COR-L47 (cell line): ENCODE data around the gene GPHN.
"Not testable (repeated sequence)": the region's sequence is repeated elsewhere in the genome, so short reads cannot be mapped to it uniquely, and the experiment has no call there.

Experiments used
- DNase-seq: peaks from one replicate; lab custom pipeline; 2025; lab: John Stamatoyannopoulos, UW

GPHN gene

DNA sequence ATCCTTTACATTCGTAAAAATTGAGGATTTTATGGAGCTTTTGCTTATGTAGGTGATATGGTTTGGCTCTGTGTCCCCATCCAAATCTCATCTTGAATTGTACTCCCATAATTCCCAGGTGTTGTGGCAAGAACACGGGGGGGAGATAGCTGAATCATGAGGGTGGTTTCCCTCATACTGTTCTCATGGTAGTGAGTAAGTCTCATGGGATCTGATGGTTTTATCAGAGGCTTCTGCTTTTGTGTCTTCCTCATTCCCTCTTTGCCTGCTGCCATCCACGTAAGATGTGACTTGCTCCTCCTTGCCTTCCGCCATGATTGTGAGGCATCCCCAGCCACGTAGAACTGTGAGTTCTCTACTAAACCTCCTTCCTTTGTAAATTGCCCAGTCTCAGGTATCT, 5.1 kb upstream of the GPHN start:
- not testable (repeated sequence) for DNase-seq

DNA sequence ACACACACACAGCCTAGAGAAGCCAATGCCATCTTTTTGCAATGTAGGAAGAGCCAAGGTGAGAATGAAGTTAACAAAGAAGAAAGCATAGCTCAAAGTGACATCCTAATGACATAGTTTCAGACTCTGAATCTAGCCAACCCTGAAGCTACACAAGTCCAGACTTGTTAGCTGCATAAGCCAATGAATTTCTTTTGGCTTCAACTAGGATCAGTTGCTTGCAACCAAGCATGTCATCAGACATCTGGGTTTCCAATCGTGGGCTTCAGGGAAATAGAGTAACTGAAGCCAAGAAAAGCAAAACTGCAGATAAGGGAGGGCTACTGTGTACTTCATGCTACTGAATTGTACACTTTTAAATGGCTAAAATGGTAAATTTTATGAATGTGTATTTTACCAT, 4.4 kb upstream of the GPHN start:
- DNase-seq = no peak

DNA sequence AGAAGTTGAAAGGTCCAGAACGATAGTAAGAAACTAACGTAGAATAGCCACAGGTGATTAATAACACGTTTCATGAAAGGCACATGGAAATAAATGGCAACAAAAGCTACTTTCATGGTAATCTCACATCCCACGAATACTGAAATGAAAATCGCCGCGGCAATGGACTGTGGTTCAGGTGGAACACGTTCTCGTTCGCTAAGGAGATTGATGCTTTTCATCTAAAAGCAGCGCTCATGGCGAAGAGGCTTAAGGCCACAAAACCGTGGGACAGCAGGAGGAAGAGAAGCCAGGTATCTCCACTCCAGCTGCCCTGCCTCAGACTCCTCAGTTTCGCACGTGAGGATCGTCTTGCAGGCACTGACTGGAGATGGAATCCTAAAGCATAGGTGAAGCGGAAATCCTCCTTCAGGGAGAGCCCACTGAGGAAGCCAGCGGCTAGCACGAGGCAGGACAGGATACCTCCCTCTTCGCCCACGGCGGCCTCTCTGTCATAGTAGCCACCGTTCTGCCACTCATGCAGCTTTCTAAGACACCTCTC, 696 bp upstream of the GPHN start:
- DNase-seq = no peak

DNA sequence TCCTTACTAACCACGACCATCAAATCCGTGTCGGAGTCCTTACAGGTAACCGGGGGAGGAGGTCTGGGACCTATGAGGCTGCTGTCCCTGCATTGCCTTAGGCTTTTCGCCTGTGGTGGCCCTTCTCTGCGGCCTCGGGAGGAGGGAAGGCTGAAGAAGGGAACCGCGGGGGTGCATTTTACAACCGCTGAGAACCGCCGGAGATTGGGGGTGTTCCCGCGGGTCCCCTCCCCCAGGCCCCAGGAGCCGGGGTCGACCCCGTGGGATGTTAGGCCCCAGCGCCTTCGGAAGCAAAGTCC, 549 bp downstream of the GPHN start:
- no peak for DNase-seq

DNA sequence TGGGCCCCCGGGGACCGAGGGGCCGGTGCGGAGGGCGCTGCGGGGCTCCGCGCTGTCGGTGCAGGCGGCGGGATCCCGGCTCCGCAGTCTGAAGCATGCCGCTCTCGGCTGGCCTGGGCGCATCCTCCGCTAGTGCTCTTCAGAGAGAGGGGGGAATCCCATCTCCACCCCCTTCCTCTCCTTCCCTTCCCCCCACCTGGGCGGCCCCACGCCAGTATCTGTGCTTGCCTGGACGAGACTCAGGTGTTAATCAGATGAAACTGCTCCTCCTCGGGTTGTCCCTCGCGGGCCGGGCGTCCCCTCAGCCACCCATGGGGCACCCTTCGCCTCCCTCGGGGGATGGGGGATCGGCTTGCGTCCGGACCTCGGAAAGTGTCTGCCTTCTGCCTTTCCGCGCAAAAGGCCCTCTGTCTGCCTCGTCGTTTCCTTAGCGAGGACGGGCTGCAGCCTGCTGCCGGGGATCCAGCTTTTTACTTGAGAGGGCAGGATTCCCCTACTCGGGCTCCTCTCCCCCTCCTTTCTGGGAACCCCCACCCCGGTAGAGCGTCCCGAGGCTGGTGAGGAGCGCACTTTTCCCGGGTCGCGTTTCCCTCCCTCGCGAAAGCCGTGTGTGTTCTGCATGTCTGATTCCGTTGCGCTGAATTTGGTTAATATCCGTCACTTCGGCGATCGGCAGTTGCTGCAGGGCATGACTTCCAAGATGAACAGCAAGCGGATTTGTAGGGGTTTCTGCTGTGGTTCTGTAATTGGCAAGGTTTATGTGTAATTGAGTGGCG, 1.1 kb downstream of the GPHN start:
- DNase-seq = peak; percentile 50

DNA sequence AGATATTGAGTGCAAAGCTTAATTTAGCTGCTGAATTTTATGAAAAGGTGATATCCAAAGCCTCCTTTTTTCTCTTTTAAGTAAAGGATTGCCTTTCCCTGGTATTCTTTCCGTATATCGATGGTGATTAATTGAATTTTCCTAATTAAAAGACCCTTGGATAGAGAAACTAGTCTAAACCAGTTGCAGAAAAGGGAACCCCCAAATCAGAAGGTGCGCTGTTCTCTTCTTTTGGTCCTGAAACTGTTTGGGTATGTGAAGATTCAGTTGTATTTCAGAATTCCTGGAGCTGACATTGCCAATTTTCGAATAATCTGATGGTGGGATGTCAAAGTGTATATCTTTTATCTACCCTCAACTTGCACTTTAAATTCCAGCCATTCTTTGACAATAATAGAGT, 1.9 kb downstream of the GPHN start:
- DNase-seq = no peak

DNA sequence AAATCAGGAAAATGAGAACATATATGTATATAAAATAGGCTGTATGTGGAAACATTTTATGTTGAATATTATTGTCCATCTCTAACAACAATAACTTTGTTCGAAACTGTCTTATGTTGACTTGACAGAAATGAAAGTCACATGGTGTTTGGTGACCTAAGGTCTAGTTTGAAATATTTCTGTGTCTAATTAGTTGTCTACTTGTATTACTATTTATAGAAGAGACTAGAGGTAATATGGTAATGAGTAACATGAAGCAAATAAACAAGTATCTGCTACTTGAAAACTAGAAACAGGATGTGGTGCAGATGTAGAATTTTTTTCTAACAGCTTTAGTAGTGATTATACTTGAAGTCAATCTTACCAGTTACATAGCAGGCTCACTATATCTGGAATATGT, 3.9 kb downstream of the GPHN start:
- no peak for DNase-seq

DNA sequence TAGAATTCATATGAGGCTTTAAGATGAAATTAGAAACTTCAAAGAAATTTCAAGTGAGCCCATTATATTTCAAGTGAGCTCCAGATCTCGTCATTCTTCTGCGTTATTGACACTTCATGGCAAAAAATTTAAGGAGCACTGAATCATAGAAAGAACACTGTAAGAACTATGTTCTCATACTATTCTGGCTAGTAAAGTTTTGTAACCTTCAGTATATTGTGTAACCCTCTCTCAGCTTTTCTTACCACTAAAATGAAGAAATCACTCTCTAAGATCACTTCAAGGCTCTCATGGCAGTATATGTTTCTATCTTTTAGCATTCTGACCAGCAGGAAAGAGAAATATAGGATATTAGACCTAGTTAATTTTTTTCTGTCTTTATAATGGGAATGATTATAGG, 6.3 kb downstream of the GPHN start:
- no peak for DNase-seq

DNA sequence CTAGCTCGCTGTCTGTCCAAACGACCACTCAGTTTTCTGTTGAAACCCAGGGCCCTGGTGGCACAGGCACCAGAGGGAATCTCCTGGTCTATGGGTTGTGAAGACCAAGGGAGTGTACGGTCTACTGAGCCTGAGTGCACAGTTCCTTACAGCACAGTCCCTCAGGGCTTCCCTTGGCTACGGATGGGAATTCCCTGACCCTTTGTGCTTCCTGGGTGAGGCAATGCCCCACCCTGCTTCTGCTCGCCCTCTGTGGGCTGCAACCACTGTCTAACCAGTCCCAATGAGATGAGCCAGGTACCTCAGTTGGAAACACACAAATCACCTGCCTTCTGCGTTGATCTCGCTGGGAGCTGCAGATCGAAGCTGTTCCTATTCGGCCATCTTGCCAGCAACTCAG, 22.6 kb downstream of the GPHN start:
- no peak for DNase-seq

DNA sequence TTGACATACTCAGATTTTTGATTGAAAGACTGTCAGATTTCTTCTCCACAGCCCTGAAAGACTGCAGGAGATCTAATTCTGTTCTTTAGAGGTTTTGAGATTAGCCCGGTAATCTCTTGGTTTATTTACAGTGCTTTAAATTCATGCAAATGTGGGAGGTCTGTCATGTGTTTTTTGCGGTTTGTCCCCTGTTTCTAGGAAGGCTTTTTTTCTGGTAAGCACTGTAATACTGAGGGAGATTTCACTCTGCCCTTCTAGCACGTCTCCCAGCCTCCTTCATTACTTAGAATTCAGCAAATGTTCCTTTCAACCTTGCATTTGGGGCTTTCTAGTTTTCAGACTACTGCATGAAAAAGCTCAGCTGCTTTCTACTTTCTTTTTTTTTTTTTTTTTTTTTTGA, 31.1 kb downstream of the GPHN start:
- no peak for DNase-seq

DNA sequence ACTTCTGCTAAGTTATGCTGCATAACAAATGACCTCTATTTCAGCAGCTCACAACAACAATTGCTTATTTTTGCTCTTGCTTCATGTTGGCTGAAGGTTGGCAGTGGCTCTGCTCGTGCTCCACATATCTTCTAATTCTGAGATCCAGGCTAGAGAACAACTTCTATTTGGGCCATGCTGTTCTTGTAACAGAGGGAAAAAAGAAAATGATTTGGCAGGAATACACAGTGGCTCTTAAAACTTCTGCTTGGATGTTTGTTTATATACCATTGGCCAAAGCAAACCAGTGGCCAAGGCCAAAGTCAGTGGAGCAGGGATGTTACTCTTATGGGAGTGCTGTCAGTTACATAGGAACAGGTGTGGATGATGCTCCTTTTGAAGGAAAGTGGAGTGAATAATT, 32.1 kb downstream of the GPHN start:
- no peak for DNase-seq

DNA sequence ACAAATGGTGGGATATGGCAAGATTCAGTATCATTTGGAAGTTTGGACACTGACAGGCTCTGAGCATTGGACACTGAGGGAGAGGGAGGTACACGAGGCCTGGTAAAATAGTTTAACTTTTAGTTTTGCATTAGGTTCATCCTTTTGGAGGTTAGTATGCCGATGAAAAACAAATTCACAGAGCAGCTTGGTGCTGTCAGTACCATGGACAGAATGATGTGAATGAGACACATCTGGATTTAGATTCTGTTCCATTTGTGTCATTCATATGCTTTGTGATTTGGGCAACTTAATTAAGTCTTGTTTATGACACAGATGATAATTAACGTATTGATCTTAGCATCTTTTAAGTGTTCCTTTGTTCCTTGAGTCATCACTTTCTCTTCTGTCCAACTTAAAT, 33.7 kb downstream of the GPHN start:
- no peak for DNase-seq

DNA sequence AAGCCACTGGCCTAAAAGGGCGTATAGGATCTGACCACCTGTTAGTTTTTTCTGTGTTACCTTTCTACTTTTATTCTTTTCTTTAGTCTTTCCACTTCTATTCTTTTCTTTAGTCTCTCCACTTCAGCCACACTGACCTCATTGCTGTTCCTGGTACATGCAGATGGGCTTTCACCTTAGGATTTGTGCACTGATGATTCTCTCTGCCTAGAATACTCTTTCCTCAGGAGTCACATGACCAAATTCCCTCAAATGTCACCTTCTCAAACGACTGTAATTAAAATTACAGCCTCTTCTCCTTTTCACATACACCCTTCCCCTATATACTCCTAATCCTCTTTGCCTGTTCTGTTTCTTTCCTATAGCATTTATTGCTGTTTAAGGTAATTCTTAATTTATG, 36.0 kb downstream of the GPHN start:
- DNase-seq = no peak

DNA sequence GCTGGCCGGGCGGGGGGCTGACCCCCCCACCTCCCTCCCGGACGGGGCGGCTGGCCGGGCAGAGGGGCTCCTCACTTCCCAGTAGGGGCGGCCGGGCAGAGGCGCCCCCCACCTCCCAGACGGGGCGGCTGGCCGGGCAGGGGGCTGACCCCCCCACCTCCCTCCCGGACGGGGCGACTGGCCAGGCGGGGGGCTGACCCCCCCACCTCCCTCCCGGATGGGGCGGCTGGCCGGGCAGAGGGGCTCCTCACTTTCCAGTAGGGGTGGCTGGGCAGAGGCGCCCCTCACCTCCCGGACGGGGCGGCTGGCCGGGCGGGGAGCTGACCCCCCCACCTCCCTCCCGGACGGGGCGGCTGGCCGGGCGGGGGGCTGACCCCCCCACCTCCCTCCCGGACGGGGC, 37.2 kb downstream of the GPHN start:
- not testable (repeated sequence) for DNase-seq

DNA sequence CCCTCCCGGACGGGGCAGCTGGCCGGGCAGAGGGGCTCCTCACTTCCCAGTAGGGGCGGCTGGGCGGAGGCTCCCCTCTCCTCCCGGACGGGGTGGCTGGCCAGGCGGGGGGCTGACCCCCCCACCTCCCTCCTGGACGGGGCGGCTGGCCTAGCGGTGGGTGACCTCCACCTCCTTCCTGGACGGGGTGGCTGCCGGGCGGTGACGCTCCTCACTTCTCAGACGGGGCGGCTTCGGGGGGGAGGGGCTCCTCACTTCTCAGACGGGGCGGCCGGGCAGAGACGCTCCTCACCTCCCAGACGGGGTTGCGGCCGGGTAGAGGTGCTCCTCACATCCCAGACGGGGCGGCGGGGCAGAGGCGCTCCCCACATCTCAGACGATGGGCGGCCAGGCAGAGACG, 37.8 kb downstream of the GPHN start:
- not testable (repeated sequence) for DNase-seq

DNA sequence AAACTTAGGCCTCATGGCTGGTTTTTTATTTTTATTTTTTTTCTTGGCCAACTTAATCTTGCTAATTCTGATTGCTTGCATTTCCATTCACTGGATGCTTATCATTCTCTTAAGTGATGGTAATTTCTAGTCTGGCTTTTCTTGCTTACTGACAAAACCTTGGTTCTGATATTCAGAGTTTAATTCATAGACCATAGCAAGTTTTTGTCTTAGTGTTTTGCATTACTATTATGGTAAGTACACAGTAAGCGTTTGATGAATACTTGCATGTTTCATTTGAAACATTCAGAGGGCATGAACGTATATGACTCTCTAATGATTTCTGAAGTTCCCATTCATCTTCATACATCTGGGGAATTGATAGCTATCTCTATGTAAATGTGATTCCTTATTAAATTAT, 55.8 kb downstream of the GPHN start:
- no peak for DNase-seq

DNA sequence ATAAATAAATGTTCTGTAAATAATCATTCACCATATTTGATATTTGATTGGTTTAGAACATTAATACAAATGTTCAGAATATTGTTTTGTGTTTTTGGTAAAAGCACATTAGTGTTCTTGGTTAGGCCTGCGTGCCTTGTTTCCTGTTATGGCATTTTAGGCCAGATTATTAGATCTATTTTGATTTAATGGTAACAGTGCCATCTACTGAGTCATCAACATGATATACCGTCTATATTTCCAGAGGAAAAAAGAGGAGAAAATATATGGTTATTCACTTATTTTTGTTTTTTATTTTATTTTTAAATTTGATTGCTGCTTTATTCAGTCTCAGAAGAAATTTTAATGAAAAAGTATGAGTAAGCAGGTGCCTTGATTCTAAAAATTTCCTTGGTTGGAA, 60.3 kb downstream of the GPHN start:
- DNase-seq = no peak

DNA sequence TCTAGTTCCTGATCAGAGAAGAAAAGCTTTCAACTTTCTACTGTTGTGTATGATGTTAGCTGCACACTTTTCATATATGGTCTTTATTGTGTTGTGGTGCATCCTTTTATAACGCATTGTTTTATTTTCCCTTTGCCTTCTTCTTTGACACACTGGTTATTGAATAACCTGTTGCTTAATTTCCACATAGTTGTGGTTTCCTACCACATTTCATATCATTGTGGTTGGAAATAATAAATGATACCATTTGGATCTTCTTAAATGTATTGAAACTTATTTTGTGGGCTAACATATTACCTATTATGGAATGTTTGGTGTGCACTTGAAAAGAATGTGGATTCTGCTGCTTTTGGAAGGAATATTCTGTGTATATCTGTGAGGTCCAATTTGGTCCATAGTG, 64.9 kb downstream of the GPHN start:
- DNase-seq = no peak

DNA sequence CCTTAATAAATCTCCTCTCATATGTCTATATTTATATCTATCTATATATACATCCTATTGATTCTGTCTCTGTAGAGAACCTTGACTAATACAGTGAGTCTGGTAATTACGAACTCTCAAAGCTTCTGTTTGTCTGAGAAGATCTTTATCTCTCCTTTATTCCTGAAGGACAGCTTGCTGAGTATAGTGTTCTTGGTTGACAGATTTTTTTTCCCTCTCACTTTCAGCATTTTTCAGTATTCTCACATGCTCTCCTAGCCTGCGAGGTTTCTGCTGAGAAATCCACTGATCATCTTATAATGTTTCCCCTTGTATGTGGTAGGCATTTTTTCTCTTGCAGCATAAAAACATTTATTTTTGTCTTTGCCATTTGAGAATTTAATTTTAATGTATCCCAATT, 67.1 kb downstream of the GPHN start:
- DNase-seq = no peak

DNA sequence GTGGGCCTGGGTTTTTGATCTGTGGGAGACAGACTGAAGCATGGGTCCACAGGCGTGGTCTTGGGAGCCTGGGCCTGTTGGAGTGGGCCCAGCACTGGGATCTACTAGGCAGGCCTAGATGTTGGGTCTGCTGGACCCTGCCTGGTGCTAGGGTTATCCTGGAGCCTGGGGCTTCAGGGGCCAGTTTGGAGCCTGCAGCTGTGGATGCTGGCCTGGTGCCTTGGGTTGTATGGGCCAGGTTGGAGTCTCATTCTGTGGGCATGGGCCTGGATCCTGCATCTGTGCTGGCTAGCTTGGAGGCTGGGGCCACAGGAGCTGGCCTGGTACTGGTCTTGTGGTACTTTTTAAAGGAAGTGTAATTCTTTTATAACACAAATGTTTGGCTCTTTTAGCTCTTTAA, 68.0 kb downstream of the GPHN start:
- no peak for DNase-seq

DNA sequence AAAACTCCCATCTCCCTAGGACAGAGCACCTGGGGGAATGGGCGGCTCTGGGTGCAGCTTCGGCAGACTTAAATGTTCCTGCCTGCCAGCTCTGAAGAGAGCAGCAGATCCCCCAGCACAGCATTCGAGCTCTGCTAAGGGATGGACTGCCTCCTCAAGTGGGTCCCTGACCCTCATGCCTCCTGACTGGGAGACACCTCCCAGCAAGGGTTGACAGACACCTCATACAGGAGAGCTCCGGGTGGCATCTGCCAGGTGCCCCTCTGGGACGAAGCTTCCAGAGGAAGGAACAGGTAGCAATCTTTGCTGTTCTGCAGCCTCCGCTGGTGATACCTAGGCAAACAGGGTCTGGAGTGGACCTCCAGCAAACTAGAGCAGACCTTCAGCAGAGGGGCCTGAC, 79.8 kb downstream of the GPHN start:
- not testable (repeated sequence) for DNase-seq

DNA sequence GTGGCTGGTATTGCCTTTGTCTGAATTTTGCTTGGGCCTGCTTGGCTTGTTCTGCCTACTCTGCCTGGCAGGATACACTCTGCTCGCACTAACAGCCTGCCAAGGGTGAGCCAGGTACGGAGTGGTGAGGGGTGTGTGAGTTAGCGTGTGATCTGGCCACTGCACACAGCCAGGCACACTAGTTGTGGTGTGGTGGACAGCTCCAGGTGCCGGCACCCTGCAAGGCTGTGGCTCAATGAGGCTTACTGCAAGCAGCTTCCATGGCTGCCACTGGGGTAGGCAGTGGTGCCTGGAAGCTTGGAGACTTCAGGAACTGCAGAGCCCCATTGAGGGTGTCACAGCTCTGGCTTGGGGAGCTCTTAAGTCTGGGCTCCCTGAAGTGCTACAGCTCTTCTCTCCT, 87.4 kb downstream of the GPHN start:
- DNase-seq = no peak

DNA sequence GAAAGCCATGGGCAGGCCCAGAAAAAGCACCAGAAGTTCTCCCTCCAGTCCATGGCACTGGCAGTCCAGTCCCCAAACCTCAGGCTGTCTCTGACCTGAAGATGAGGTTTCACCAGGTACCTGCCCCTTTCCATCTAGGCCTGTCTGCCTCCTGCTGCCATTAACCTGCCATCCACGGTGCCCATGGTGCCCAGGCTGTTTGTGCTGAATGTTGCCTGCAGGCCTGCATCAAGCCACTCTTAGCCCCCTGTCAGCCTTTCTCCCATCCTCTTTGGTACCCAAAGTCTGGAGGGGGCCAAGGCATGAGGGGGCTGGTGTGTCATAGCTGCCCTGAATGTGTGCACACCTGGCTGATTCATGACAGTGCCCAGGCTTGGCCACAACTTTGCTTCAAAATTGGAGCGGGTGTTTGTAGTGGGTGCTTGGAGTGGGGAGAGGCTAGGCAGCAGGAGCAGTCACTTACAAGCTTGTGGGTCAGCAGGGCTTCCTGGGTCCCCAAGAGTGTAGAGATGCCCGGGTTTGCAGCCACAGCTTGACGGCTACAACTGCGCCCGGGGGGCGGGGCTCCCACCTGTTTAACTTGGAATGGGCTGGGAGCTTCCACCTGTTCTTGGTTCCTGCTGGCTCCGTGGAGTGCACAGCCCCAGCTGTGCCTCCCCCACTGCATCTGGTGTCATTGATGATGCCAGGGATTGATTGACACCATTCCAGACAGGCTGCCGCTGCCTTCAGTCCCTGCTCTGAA, 88.5 kb downstream of the GPHN start:
- DNase-seq = no peak

DNA sequence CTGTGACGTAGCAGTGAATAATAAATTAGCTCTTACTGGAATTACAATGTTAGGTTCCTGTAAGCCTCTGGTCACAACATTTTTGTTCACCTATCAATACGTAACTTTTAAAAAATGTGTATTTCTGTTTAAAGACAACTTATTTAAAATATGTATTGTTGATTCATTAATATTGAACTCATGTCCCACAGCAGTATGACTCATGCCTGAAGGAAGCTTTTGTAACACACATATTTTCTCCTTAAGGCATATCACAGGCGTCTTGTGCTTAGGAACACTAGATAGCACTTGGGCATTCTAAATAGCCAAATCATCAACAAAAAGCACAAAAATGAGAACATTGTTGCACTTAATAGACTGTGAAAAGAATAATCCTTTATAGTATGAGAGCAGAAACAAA, 92.5 kb downstream of the GPHN start:
- no peak for DNase-seq
